DOHH2 (cell line): ENCODE measurements around the gene BRK1.
A peak's percentile ranks its signal among the peaks of the same experiment; 100 is the strongest.
"Not testable (repeated sequence)": the region's sequence is repeated elsewhere in the genome, so short reads cannot be mapped to it uniquely, and the experiment has no call there.

Experiments used
- H3F3A ChIP-seq: fragments of 200-600 bp; sonication (generic), shearing (Covaris generic); 2 replicates; pipeline ENCODE4 v1.6.0; 2016; ENCODE audit warnings: antibody characterized with exemption, mild to moderate bottlenecking; ENCODE audit not compliant: control insufficient read depth, insufficient read depth
- H3K27ac ChIP-seq: fragments of 200-600 bp; sonication (generic); 2 replicates; pipeline ENCODE4 v1.5.1; 2014; ENCODE audit warnings: low read depth, mild to moderate bottlenecking, low read length, moderate library complexity
- H3K27me3 ChIP-seq: fragments of 200-600 bp; sonication (generic); 2 replicates; pipeline ENCODE4 v1.6.1; 2014; ENCODE audit warnings: mild to moderate bottlenecking, low read length, mixed read lengths; ENCODE audit not compliant: control insufficient read depth
- H3K36me3 ChIP-seq: fragments of 200-600 bp; sonication (generic); 2 replicates; pipeline ENCODE4 v1.6.1; 2014; ENCODE audit warnings: mild to moderate bottlenecking, low read length, moderate library complexity, mixed read lengths; ENCODE audit not compliant: control insufficient read depth
- H3K4me1 ChIP-seq: fragments of 200-600 bp; sonication (generic); 2 replicates; pipeline ENCODE4 v1.6.1; 2014; ENCODE audit warnings: mild to moderate bottlenecking, low read length, mixed read lengths; ENCODE audit not compliant: control insufficient read depth
- H3K4me2 ChIP-seq: fragments of 200-600 bp; sonication (generic); 2 replicates; pipeline ENCODE4 v1.6.0; 2014; ENCODE audit warnings: mild to moderate bottlenecking, low read length, moderate library complexity
- H3K4me3 ChIP-seq: fragments of 200-600 bp; sonication (generic); 2 replicates; pipeline ENCODE4 v1.5.1; 2014; ENCODE audit warnings: mild to moderate bottlenecking, low read length, mixed read lengths
- H3K79me2 ChIP-seq: fragments of 200-600 bp; sonication (generic); 2 replicates; pipeline ENCODE4 v1.6.1; 2014; ENCODE audit warnings: mild to moderate bottlenecking, low read length, mixed read lengths; ENCODE audit not compliant: control insufficient read depth
- H3K9me2 ChIP-seq: fragments of 200-600 bp; sonication (generic); replicated peaks from 2 replicates; pipeline ENCODE4 v1.6.1; 2014; ENCODE audit warnings: mild to moderate bottlenecking, low read length, mixed read lengths; ENCODE audit not compliant: control insufficient read depth
- H3K9me3 ChIP-seq: fragments of 200-600 bp; sonication (generic); 2 replicates; pipeline ENCODE4 v1.6.1; 2014; ENCODE audit warnings: antibody characterized with exemption, low read length, mixed read lengths; ENCODE audit not compliant: control insufficient read depth, insufficient read depth
- H4K20me1 ChIP-seq: fragments of 200-600 bp; sonication (generic); 2 replicates; pipeline ENCODE4 v1.6.0; 2014; ENCODE audit warnings: low read depth, mild to moderate bottlenecking, antibody characterized with exemption, low read length, moderate library complexity; ENCODE audit not compliant: control insufficient read depth, insufficient read depth
- EZH2phosphoT487 ChIP-seq: fragments of 200-600 bp; sonication (generic); IDR thresholded peaks from 2 replicates; pipeline ENCODE4 v1.6.1; 2017; ENCODE audit warnings: borderline replicate concordance, mild to moderate bottlenecking, antibody characterized with exemption, low read length, moderate library complexity, mixed read lengths
- TF ChIP-seq, protein P1 (sequence below): fragments of 200-600 bp; sonication (generic); IDR thresholded peaks from one replicate; pipeline ENCODE4 v1.5.1; 2014; ENCODE audit warnings: antibody characterized with exemption, mild to moderate bottlenecking, low read depth, low read length; ENCODE audit not compliant: poor library complexity, severe bottlenecking

BRK1 gene

DNA sequence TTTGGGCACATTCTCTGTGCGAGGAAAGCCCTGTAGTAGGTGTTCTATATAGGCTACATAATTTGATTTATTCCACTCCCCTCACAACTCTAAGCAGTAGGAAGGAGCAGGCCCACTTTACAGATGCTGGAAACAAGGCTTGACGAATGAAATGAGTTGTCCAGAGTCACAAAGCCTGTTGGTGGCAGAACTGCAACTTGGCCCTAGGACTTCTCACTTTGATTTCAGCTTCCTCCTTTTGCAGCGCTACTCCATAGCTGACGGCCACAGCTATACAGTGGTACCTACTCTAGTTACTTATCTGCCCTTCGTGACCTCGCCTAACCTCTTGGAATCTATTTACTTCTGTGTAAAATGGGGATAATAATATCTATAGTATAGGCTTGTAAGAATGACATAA lies 46.7 kb downstream of the BRK1 start:
- Histone ChIP-seq H3F3A (peaks cover 13% of the 10 kb centered on the region), H3K27me3 (no peaks in the 10 kb centered on the region), H3K4me1 (peaks cover 22% of the 10 kb centered on the region), H3K9me2 (no peaks in the 10 kb centered on the region), H3K36me3 (no peaks in the 10 kb centered on the region; the same call in 1 of the 2 replicates), H3K79me2 (peaks cover 24% of the 10 kb centered on the region), H3K9me3 (no peaks in the 10 kb centered on the region), H3K27ac (no peak overlapping the region), H4K20me1 (no peaks in the 10 kb centered on the region), H3K4me3 (no peak overlapping the region), H3K4me2 (no peak overlapping the region)
- TF ChIP-seq, protein P1, sequence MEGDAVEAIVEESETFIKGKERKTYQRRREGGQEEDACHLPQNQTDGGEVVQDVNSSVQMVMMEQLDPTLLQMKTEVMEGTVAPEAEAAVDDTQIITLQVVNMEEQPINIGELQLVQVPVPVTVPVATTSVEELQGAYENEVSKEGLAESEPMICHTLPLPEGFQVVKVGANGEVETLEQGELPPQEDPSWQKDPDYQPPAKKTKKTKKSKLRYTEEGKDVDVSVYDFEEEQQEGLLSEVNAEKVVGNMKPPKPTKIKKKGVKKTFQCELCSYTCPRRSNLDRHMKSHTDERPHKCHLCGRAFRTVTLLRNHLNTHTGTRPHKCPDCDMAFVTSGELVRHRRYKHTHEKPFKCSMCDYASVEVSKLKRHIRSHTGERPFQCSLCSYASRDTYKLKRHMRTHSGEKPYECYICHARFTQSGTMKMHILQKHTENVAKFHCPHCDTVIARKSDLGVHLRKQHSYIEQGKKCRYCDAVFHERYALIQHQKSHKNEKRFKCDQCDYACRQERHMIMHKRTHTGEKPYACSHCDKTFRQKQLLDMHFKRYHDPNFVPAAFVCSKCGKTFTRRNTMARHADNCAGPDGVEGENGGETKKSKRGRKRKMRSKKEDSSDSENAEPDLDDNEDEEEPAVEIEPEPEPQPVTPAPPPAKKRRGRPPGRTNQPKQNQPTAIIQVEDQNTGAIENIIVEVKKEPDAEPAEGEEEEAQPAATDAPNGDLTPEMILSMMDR = no peak
- TF ChIP-seq EZH2phosphoT487 = no peak

DNA sequence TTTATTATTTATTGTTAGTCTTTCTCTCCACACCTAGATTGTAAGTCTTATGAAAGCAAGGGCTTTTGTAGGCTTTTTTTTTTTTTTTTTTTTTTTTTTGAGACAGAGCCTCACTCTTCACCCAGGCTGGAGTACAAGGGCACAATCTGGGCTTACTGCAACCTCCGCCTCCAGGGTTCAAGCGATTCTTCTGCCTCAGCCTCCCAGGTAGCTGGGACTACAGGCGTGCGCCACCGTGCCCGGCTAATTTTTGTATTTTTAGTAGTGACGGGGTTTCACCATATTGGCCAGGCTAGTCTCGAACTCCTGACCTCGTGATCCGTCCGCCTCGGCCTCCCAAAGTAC lies 48.7 kb downstream of the BRK1 start:
- H3K36me3 ChIP-seq, H3K27ac ChIP-seq, H3K27me3 ChIP-seq, H4K20me1 ChIP-seq, H3K9me3 ChIP-seq, H3K9me2 ChIP-seq: not testable (repeated sequence)
- Histone ChIP-seq H3F3A (peaks cover 22% of the 10 kb centered on the region), H3K4me2 (peak overlapping the region; percentile 84), H3K4me3 (peak overlapping the region; percentile 88), H3K79me2 (peaks cover 32% of the 10 kb centered on the region), H3K4me1 (peaks cover 41% of the 10 kb centered on the region)

DNA sequence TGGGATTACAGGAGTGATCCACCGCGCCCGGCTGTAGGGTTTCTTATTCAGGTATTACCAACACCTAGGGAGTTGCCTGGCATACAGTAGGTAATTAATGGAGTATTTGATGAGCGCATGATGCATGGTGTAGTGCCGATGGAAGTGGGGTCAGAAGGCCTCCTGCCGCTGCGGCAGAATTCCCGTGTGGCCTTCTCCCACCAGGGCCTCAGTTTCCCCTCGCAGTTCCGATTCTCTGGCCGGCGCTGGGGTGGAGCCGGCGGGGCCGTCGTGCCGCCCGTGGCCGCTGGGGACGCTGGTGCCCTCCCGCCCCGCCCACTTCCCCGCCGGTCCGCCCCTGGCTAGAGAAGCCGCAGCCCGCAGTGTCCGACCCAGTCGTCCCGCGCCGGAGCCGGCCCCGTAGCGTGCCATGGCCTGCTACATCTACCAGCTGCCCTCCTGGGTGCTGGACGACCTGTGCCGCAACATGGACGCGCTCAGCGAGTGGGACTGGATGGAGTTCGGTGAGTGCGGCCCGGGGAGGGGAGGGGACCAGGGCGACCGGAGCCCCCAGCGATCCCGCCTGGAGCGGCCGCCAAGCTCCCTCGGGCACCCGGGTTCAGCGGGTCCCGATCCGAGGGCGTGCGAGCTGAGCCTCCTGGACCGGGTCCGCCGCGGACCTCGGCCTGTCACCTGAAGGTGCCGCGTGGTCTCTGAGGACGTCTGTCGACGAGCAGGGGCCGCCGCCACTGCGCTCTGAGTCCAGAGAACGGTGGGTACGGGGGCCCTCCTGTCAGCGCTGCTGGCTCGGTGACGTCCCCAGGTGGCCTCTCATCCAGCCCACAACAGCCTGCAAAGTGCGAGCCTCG lies 49.3 kb downstream of the BRK1 start, which contains the start of gene IRAK2:
Gene IRAK2 (plus strand): TSS at position 374 of the 848 bp plus-strand sequence. CDS start 36 bp downstream, at position 410.
- Histone ChIP-seq H3K36me3 (peaks cover 12% of the 10 kb centered on the region), H4K20me1 (no peaks in the 10 kb centered on the region), H3K4me1 (peaks cover 47% of the 10 kb centered on the region), H3K79me2 (peaks cover 37% of the 10 kb centered on the region), H3K27me3 (no peaks in the 10 kb centered on the region), H3K9me2 (no peaks in the 10 kb centered on the region), H3F3A (peaks cover 26% of the 10 kb centered on the region), H3K4me2 (peak within 1 kb of the TSS; percentile 84), H3K9me3 (no peaks in the 10 kb centered on the region), H3K4me3 (peak within 1 kb of the TSS; percentile 88), H3K27ac (peak within 1 kb of the TSS; percentile 30; the same call in 1 of the 2 replicates)
- no peak for TF ChIP-seq EZH2phosphoT487
- TF ChIP-seq, protein P1 = peak; percentile 64

DNA sequence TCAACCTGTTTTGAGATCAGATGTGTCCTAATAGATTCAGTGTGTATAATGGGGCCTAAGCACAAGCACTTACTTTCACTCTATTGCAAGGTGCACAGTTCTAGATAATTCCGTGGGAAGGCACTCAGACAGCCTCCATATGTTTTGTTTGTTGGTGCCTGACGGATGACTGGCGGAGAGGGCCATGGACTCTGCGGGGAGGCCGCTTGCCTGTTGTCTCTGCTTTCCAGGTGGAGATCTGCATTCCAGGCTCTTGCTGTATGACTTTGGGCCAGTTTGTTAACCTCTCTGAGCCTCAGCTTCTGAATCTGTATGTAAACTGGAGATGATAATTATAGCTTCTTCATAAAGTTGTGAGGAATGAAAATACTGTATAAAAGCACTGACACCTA lies 50.7 kb downstream of the BRK1 start:
- H4K20me1 ChIP-seq = no peaks in the 10 kb centered on the region
- H3K27ac ChIP-seq = peak overlapping the region; percentile 95
- peak overlapping the region; percentile 84 for H3K4me2 ChIP-seq
- H3K36me3 ChIP-seq = peaks cover 20% of the 10 kb centered on the region
- H3K79me2 ChIP-seq = peaks cover 47% of the 10 kb centered on the region
- no peaks in the 10 kb centered on the region for H3K9me3 ChIP-seq
- H3K4me3 ChIP-seq = peak overlapping the region; percentile 88
- no peaks in the 10 kb centered on the region for H3K9me2 ChIP-seq
- TF ChIP-seq EZH2phosphoT487 = no peak
- TF ChIP-seq, protein P1 = no peak
- peaks cover 37% of the 10 kb centered on the region for H3F3A ChIP-seq
- peaks cover 62% of the 10 kb centered on the region for H3K4me1 ChIP-seq
- no peaks in the 10 kb centered on the region for H3K27me3 ChIP-seq
